ENCODE data around the gene CISH.

Gene CISH, protein sequence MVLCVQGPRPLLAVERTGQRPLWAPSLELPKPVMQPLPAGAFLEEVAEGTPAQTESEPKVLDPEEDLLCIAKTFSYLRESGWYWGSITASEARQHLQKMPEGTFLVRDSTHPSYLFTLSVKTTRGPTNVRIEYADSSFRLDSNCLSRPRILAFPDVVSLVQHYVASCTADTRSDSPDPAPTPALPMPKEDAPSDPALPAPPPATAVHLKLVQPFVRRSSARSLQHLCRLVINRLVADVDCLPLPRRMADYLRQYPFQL

DNA sequence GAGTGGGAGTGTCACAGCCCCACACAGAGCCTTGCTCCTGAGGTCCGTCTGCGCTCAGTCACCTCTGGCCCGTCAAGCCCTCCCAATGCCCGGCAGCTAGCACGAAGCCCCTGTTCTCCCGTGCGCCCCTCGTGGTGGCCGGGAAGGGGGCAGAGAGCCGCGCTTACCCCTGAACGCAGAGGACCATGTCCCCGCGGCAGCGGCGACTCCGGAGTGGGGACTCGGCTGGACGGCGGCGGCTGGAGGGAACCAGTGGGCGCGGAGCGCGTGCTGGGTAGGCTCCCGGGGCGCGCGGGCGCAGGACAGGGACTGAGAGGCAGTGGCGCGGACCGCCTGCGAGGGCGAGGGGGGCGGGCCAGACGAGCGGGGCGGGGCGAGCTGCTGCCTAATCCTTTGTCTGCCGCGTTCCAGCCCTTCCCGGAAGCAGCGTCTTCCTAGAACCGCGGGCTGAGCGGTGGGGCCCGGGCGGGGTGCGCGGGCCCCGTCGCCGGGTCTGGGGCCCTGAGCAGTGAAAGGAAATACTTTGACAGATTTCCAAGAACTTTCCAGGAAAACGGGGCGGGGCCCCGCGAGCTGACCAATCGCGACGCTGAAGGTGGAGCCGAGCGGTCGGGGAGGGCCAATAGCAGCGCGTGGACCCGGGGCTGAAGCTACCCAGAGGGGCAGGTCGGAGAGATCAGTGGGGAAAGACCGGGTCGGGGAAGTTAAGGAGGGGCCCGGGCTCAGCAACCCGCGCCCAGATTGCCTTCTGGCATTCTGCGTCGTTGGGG is at the start of gene CISH:
CISH (minus strand) TSS at position 311 of the 770 bp plus-strand sequence; CDS start at position 187, 124 bp downstream.
- peak; percentile 97 to 98 for DNase-seq

DNA sequence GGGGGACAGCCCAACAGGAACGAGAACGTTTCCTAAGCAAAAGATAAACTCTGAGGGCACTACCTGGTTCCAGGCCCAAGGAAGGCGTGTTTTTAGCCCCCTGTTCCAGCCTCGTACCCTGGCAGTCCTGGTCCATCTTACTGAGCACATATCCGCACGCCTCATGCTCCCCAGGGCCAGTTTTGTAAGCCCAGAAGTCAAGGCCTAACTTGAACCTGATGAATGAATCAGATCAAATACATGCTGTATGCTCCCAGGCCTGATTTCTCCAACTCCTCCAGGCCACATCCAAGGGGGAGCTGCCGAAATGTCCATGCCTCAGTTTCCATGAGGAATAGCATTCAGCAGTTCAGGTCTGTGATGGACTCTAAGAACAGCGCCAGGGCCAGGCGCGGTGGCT is 48.8 kb upstream of the CISH start:
- no peak for DNase-seq

DNA sequence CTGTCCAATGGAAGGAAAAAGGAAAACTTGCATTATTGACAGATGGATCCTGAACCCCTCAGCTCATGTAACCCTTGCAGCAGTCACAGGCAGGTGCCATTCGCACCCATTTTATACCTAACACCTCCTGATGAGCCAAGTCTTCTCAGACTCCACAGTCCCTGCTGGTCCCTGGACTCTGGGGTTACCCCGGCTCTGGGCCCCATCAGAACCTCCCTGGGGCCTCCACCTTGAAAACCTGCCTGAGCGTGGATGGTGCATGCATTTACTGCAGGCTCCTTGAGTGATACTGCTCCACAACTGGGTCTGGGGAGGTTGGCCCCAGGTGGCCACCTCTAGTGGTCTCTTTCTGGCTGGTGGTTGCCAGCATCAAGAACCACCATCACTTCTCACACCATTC is 47.3 kb upstream of the CISH start:
- no peak for DNase-seq

DNA sequence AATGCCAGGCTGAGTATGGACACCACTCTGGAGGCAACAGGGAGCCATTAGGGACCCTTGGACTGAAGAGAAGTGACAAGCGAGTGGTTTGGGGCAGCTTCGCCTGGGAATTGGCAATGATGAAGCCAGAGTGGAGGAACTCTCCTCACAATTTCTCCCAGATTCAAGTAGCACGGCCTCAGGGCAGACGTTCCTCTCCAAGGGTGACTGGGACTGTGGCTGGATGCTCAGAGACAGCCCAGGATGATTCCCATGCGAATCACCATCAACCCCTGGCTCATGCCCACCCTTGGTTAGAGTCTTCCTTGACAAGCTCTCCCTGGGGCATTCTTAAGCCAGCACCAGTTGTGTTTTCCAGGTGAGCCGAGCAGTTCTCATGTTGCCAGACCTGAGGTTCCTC is 46.8 kb upstream of the CISH start:
- DNase-seq: no peak

DNA sequence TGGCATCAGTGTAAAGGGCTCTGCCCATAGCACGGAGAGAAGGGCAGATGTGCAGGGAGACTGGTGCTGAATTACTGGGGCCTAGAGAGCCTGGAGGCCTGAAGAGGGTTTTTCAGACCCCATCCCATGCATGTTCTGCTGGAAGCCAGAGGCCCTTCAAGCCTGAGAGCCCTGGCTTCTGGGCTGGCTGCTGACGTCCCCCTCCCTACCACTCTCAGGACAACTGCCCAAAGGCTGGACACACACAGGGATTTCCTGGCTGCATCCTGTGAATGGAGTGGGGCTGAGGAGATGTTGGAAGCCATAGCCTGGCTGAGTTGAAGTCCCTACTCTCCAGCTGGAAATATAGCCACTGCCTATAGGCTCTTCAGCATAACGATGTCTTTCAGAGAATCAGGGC is 46.2 kb upstream of the CISH start:
- no peak for DNase-seq

DNA sequence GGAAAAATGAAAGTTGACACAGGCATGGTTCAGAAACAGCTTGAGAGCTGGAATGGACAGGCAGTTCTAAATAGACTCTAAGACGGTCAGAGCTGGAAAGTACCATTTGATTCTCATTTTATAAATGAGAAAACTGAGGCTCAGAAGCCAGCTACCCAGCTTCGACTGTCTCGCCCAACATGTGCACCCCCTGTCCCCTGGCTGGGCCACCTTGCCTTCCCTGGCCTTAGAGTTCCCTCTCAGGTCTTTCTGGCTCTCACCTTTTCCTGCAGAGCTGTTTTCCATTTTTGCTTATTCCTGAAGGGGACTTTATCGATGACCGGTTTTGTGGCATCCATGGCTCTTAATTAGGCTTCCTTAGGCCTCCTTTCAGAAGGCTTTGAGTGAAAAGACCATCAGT is 45.8 kb upstream of the CISH start:
- no peak for DNase-seq

DNA sequence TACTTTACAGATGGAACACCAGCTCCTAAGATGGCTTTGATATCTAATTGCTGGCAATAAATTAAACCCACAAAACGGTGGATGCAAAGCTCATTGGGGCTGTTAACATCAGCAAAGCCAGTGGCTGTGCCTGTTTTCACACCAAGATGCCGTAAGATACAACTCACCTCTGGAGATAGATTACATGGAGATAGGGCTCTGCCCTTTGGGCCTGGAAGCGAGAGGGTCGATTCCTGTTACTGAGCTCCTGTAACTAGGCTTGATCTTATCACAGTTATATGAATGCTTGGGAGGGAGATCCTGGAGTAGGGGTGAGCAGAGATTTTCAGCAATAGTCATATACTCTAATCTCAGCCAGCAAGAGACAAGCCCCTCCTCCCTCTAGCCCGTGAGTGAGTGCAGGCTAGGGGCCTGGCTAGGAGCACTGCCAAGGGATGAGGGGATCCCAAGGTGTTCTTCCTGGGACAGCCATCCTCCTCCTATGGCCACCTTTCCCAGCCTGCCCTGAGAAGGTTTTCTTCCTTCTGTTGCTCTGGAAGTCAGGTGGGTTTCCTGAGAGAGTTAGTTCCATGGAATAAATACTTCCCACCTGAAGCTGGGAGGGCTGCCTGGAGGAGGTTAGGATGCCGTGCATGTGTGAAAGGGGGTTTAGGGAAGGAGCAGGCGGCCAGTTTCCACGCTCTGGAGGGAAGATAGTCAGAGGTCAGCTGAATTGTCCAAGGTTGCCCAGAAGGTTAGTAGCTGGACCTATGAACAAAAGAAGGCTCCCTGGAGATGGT is 45.0 kb upstream of the CISH start:
- no peak for DNase-seq

DNA sequence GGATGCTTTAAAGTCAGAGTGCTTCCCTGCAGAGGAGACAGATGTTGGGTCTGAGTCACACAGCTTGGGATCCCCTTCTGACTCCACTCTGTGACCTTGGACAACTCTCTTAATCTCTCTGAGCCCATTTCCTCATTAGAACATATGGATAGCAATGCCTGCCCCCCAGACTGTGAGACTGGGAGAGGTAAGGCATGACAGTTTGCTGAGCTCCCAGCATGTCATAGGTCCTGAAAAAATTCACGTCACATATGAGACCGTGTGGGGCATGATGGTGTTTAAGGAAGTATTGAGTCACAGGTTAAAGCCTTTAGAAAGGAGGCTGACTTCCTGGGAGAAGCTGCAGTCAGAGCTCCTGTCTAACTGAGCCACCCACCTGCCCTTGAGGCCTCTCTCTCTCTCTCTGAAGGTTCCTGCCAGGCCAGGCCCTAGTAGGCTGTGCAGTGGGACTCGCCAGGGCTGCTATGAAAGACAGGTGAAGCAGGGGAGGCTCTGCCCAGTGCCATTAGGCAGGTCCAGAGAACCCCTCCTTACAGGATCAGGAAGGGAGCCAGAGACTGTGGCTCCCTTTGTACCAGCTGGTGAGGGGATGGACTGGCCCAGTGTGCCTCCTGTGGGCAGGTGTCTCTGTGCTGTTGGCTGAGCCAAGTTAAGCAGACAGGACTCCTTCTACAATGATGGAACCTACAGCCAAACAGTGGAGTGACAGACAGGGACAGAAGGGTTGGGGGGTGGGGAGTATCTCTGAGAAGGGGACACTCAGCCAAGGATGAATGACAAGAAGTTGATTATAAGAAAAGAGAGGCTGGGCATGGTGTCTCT is 43.6 kb upstream of the CISH start:
- DNase-seq: no peak

DNA sequence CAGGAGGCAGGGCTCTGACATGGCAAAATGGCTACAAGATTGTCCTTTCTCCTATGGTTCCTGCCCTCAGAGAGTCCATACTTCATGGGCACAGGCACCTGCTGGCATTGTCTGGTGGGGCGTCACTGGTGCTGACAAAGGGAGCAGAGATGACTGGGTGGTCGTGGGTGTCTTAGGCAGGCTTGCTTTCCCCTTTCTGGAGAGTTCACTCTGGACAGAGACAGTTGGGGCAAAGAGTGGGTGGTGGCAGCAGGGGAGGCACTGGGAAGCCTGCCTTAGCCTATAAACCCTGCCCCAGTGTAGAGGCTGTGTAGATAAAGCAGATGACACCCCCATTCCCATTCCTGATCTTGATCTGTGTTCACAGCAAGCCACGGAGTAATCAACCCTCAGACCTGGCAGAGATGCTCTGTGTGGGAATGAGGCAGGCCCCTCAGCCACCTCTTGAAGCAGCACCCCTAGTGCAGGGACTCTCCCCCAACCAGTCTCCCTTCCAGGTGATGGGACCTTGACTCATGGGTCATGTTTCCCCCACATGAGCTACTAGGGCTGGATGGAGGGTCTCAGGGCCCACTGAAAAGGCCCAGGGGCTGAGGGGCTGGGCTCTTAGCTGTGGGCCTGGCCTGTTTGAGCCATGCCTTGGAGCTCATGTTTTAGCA is 42.5 kb upstream of the CISH start:
- no peak for DNase-seq

DNA sequence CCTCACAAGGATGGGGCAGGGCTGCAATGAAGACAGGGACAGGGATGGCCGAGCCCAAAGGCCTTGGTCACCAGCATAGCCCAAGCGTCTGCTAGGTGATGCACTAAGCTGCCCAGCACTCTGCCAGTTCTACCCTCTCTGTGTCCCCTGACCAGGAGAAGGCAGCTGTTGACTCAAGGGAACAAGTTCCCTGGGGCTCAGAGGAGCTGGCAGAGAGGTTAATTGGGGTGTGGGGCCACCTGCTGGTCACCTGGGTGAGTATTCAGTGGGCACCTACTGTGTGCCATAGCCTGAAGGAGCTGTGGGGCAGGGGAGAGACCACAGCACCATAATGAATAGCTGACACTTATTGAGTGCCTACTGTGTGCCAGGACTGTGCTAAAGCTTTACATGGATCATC is 41.1 kb upstream of the CISH start:
- DNase-seq: peak; percentile 54 to 67

DNA sequence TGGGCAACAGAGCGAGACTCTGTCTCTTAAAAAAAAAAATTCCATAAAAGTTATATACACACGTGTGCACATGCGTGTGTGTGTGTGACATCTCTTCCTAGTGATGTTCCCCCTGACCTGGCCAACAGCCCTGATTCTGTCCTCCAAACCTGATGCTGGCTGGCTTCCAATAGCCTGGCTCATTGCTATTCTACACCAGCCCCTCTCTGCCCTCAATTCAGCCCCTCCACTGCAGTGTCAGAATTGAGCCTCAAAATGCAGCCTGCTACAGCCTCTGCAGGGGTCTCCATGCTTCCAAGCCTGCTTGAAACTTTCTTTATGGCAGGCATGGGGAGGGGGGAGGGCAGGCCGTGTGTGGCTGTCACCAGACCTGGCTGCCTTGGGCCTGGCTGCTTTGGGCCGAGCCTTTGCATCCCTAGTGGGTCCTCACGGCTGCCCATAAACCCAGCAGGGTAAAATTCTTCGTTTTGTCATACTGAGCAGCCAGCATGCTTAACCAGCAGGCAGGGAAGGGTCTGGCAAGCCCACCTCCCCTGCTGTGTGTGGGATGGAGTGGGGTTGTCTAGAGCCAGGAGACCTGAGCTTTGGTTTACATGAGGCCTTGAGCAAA is 40.5 kb upstream of the CISH start:
- no peak for DNase-seq

DNA sequence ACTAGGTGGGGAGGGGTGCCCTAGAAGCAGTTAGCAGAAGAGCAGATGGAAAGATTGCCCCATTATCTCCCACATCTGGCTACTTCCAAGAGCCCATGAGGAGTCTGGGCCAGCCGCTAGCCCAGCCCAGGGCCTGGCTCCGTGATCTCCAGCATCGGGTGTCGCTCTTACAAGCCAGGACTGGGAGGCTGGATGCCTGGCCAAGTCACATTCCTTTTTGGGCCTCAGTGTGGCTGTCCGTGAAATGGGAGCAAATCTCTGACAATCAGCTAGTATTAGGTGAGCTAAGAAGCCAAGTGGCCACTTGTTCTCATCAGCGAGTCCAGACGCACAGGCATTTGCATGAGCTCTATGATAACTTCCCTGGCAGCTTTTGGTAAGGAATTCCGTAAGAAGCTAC is 39.9 kb upstream of the CISH start:
- DNase-seq: no peak

DNA sequence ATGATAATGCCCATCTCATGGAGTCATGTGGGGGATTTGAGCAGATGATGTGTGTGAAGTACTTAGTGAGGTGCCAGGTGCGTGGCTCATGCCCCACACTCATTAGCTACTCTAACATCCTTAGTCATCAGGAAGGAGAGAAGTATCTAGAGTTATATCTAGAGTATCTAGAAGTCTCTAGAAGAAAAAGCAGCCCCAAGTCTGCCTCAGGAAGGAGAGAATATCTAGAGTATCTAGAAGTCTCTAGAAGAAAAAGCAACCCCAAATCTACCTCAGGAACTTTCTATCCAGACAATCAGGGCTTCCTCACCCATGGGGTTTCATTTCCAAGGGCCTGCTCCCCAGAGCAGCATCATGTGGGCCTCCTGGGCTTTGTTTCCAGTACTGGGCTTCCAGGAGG is 38.4 kb upstream of the CISH start:
- no peak for DNase-seq

DNA sequence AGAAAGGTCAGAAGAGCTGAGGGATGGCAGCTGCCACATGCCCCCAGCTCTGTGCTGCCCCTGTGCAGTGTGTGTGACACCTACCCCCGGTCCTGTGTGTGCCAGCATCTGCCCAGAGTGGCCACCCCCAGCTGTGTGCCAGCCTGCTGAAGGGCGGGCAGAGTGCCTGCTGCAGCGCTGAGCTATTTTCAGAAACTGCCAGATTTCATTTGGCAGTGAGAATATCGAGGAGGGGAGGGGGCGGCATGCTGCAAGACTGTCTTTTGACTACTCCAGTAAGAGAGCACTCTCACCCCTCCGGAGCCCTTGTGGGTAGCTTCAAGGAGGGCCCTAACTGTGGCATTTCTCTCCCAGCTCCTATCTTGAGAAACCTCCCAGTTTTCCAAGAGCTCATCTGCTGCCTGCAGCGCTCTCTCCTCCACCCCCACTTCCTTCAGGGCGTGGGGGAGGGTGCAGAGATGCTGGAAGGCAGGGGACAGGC is 37.9 kb upstream of the CISH start:
- no peak for DNase-seq

DNA sequence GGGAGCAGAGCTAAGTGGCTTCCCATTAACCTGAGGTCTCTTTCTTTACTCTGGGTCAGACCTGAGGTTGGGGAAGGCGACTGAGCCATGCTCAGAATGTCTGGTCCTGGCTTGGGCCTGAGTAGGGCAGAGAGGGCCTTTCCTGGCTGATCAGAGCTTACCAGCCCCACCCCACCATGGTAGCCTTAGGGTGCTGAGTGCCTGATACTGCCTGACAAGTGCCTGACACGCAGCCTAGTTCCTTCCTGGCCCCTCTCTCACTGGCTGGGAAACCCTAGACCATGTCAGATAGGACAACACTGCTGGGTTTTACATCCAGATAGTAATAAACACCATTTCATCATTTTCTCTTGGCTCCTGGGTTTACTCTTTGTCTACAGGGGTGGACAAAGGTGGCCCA is 37.4 kb upstream of the CISH start:
- DNase-seq: no peak

DNA sequence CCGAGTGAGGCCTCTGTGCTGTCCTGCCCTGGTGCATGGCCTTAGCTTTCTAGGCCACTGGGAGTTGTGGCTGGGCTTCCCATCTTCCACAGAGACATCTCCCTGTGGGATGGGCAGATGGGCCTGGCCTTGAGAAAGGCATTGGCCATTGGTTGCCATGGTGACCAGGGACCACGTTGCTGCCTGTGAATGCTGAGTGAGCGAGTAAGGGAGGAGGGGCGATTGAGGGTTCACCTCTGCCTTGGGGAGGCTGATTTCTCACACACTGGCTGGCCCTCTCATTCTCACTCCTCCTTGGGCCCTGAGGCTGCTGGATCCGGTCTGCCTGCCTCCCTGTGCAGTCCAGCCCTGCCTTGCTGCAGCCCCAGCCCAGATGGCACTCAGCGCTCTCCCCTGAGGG is 36.7 kb upstream of the CISH start:
- DNase-seq: no peak

DNA sequence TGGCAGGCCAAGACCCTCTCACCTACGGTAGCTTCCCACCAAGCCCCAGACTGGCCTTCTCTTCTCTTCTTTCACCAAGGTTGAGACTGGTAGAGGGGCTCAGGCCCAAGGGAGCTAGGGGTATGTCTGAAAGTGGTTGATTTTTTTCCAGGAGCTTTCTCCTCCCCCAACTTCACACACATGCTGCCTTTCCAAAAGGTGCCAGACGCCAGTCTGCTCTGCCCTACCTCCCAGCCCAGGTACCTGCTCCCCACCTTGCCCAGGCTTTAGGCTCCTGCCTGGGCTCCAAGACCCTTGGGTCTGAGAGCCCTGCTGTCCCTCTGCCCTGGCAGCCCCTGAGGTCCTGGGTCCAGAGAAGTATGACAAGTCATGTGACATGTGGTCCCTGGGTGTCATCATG is 33.8 kb upstream of the CISH start:
- no peak for DNase-seq

DNA sequence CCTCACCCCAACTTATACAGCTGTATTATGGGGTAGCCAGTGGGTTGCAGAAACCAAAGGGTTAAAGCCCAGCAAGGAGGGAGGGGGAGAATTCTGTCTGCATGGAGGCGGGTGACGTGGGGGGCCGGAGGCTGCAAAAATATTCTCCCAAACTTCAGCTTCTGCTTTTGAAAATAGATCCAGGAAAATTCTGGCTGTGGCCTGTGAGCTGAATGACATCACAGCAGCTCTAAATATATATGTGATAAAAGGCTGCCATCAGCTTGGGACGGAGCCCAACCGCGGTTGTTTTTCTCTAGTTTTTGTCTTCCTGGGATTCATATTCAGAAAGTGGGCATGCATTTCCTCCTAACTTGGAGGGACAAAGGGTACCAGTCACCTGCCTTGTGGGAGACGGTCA is 33.0 kb upstream of the CISH start:
- no peak for DNase-seq

DNA sequence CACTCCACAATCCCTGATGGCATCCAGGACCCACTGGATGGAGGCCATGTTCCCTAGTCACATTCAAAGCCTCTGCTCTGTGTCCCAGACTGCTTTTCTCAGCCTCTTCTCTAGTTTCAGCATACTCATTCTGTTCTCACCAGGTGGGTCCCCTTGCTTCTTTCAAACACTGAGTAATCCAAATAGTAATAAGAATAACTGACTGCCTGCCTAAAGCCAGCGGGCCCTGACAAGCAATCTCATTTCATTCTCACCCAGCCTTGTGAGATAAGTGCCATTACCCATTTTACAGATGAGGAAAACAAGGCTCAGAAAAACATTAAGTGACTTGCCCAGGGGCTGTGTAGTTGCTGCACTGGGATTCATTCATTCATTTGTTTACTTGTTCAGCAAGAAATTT is 30.8 kb upstream of the CISH start:
- no peak for DNase-seq

DNA sequence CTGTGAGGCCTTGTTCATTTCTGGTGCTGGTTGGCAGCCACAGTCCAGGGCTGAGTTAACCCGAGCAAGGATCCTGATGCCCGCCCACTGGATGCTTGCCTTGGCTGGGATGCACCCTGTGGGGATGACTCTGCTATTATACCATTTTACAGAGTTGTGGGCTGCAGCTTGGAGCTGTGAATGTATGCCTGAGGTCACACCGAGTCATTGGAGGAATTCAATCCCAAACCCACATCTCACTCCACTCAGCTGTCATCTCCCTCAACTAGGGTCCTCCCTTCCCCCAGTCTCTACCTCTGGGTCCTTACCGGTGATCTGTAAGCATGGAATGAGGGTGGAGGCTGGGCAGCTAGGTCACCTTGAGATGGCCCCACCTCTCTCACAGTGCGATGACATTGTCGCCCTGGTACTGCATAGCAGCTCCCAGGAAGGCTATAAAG is 27.5 kb upstream of the CISH start:
- DNase-seq: no peak

DNA sequence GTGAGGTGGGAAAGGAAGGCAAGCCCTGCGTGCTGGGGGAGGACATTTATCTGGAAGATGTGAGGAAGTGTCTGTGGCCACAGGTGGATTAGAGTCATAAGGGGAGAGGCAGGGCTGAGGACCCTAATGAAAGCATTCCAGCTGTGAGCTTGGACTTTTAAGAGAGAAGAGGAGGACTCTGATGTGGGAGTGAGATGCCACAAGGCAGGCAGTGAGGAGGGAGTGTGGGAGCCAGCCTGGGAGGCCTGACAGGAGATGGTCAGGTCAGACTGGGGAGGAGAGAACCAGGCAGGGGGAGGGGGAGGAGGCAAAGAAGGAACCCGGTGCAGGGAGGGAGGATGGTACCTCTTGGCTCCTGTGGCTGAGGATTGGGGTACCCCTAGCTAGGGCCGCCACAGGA is 26.4 kb upstream of the CISH start:
- DNase-seq: no peak

DNA sequence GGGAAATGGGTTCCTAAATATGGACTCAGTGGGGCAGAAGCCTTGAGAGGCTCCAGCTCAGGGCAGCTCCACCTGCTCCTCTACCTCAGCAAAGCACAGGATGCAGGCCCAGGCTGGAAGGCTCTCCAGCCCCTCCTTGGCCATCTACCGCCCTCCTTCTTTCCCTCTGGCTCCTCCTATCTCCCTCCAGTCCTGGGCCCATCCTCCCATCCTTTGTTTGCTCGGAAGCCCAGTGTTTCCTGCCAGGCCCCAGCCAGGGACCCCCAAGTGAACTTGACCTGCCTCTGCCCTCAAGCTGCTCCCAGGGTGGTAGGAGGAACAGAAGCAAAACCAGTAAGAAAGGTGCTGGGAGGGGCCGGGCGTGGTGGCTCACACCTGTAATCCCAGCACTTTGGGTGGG is 25.4 kb upstream of the CISH start:
- no peak for DNase-seq
